Smooth muscle cell (in vitro differentiated cells): ENCODE measurements around the gene MLPH. TPM values are rescaled to one million over a fixed set of nuclear protein-coding genes. Genes with fewer than 3 reads are reported as not detected.

ENCODE experiments used
- DNase-seq: peaks from one replicate; lab custom pipeline; 2025; ENCODE audit not compliant: unreplicated experiment; lab: John Stamatoyannopoulos, UW
- H2AFZ ChIP-seq: fragments of 200-600 bp; sonication (generic); 2 replicates; pipeline ENCODE4 v1.6.0; 2016; ENCODE audit warnings: antibody characterized with exemption, low read depth, mild to moderate bottlenecking
- H3F3A ChIP-seq: fragments of 200-600 bp; sonication (generic); 2 replicates; pipeline ENCODE4 v1.6.0; 2017; ENCODE audit warnings: antibody characterized with exemption, low read depth
- H3K27ac ChIP-seq: fragments of 200-600 bp; sonication (generic); 2 replicates; pipeline ENCODE4 v1.5.1; 2016; ENCODE audit warnings: low read depth, mild to moderate bottlenecking
- H3K27me3 ChIP-seq: fragments of 200-600 bp; sonication (generic); 2 replicates; pipeline ENCODE4 v1.6.1; 2016; ENCODE audit warnings: low read depth, mild to moderate bottlenecking
- H3K36me3 ChIP-seq: fragments of 200-600 bp; sonication (generic); 2 replicates; pipeline ENCODE4 v1.5.1; 2016; ENCODE audit warnings: low read depth
- H3K4me1 ChIP-seq: fragments of 200-600 bp; sonication (generic); 2 replicates; pipeline ENCODE4 v1.5.1; 2016; ENCODE audit warnings: low read depth
- H3K4me2 ChIP-seq: fragments of 200-600 bp; sonication (generic); 2 replicates; pipeline ENCODE4 v1.6.0; 2016; ENCODE audit warnings: mild to moderate bottlenecking
- H3K4me3 ChIP-seq: fragments of 200-600 bp; sonication (generic); 2 replicates; pipeline ENCODE4 v1.5.1; 2016; ENCODE audit warnings: mild to moderate bottlenecking
- H3K79me2 ChIP-seq: fragments of 200-600 bp; sonication (generic); 2 replicates; pipeline ENCODE4 v1.6.0; 2016; ENCODE audit warnings: low read depth, mild to moderate bottlenecking
- H3K9ac ChIP-seq: fragments of 200-600 bp; sonication (generic); 2 replicates; pipeline ENCODE4 v1.6.0; 2016; ENCODE audit warnings: low read depth
- H3K9me3 ChIP-seq: fragments of 200-600 bp; sonication (generic); replicated peaks from 2 replicates; pipeline ENCODE4 v1.5.1; 2016; ENCODE audit warnings: low read depth
- H4K20me1 ChIP-seq: fragments of 200-600 bp; sonication (generic); 2 replicates; pipeline ENCODE4 v1.6.0; 2016; ENCODE audit warnings: low read depth
- whole genome bisulfite sequencing: methylation state at CpG from one replicate; pipeline ENCODE4 v1.1.7; 2016; ENCODE audit warnings: low lambda C conversion rate; 5-methylcytosine and 5-hydroxymethylcytosine counted together
- polyA plus RNA-seq: library from polyadenylated mRNA; unstranded; fragments of >200 nt; fragmentation: Nextera tagmentation; extraction: Ambion mirVana; gene quantifications from 2 replicates; pipeline ENCODE4 v1.2.1, GENCODE V29; 2016
- total RNA-seq: library from RNA; depleted of rRNA; stranded (reverse); fragments of >200 nt; gene quantifications from 2 replicates; pipeline ENCODE4 v1.2.3, GENCODE V29; 2014
- TF ChIP-seq, protein P1 (sequence below): fragments of 200-600 bp; sonication (generic); IDR thresholded peaks from 2 replicates; pipeline ENCODE4 v1.5.1; 2017; ENCODE audit warnings: borderline replicate concordance, mild to moderate bottlenecking, antibody characterized with exemption; ENCODE audit not compliant: insufficient read depth, poor library complexity, severe bottlenecking

MLPH gene
- total and polyA plus RNA-seq, 2 experiments from 2014 or later, result 32.8 to 36.4 TPM

DNA sequence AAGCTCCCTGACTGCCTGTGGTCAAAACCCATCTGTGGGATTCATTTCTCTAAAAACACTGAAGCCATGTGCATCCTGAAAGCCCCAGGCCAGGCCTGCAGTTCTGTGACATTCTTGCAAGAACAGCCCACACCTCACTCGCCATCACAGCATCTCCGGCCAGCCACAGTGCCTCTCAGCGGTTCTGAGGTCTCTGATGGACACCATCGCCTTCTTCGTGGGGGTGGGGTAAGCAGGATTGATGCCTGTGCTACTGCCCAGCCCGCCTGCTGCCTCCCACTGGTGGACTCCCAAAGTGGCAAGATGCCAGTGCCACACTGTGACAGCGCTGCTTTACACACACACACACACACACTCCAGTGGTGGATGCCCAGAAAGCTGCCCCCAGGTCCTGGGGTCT, 74.2 kb downstream of the MLPH start:
- TF ChIP-seq, protein P1, sequence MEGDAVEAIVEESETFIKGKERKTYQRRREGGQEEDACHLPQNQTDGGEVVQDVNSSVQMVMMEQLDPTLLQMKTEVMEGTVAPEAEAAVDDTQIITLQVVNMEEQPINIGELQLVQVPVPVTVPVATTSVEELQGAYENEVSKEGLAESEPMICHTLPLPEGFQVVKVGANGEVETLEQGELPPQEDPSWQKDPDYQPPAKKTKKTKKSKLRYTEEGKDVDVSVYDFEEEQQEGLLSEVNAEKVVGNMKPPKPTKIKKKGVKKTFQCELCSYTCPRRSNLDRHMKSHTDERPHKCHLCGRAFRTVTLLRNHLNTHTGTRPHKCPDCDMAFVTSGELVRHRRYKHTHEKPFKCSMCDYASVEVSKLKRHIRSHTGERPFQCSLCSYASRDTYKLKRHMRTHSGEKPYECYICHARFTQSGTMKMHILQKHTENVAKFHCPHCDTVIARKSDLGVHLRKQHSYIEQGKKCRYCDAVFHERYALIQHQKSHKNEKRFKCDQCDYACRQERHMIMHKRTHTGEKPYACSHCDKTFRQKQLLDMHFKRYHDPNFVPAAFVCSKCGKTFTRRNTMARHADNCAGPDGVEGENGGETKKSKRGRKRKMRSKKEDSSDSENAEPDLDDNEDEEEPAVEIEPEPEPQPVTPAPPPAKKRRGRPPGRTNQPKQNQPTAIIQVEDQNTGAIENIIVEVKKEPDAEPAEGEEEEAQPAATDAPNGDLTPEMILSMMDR, result no peak
- no peak overlapping the region for H2AFZ ChIP-seq
- no peaks in the 10 kb centered on the region for H3K4me1 ChIP-seq
- no peaks in the 10 kb centered on the region for H3K36me3 ChIP-seq
- no peak for DNase-seq
- H3K27me3 ChIP-seq, result no peaks in the 10 kb centered on the region
- no peak overlapping the region for H3K27ac ChIP-seq
- no peak overlapping the region for H3K9ac ChIP-seq
- H3K4me3 ChIP-seq, result no peak overlapping the region
- H3K79me2 ChIP-seq, result no peaks in the 10 kb centered on the region
- no peaks in the 10 kb centered on the region for H3F3A ChIP-seq
- no peaks in the 10 kb centered on the region for H3K9me3 ChIP-seq
- no peak overlapping the region for H3K4me2 ChIP-seq
- H4K20me1 ChIP-seq, result no peaks in the 10 kb centered on the region
- 96% methylated on average over 7 of the region's 7 CpGs for WGBS

DNA sequence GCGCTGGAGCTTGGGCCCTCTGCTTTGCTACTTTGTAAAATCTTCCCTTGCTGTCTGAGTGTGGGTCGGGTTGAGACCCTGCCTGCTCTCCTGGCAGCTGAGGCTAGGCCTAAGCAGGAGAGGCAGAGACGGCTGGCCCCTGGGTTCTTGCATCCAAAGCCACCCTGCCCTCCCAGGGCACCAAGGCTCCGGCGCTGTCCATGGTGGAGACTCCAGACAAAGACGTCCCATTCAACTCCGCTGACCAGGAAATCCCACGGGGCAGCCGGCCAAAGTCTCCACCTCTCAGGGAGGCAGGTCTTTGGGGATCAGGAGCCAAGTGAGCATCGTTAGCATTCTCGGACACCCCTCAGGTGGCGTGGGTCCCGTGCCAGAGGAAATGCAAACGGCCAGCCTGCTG, 76.8 kb downstream of the MLPH start:
- H4K20me1 ChIP-seq, result no peaks in the 10 kb centered on the region
- no peak overlapping the region for H3K27ac ChIP-seq
- no peaks in the 10 kb centered on the region for H3K4me1 ChIP-seq
- H3K79me2 ChIP-seq, result no peaks in the 10 kb centered on the region
- H3K4me2 ChIP-seq, result no peak overlapping the region
- no peak overlapping the region for H3K9ac ChIP-seq
- TF ChIP-seq, protein P1, result no peak
- H3K4me3 ChIP-seq, result no peak overlapping the region
- H2AFZ ChIP-seq, result no peak overlapping the region
- DNase-seq, result no peak
- H3K9me3 ChIP-seq, result no peaks in the 10 kb centered on the region
- H3K27me3 ChIP-seq, result no peaks in the 10 kb centered on the region
- H3F3A ChIP-seq, result no peaks in the 10 kb centered on the region
- 52% methylated on average over 14 of the region's 14 CpGs for WGBS
- no peaks in the 10 kb centered on the region for H3K36me3 ChIP-seq

DNA sequence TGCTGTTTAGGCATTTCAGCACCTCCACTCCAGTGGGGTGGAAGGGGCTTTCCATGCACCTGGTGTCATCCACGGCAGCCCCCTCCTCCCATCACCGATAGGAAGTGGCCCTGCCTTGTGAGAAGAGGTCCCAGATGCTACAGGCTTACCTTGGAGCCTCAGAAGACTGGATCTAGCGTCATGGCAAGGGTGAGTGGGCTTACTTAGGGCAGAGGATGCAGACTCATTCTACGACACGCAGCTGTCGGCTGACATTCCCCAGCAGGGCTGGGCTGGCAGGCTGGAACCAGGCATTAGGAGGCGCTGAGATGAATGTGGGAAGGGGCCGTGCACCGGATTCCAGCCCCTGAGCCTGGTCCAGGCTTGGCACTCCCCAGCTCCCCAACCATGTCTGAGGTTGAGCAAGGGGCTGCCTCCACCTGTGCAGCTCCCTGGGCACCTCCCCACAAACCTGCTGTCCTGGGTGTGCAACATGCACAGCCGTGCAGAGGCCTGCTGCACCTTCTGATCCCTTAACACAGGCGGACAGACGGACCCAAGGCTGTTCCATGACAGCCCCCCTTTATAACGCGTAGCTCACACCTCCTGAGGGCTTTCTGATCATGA, 77.6 kb downstream of the MLPH start:
- no peaks in the 10 kb centered on the region for H3K36me3 ChIP-seq
- no peak overlapping the region for H3K4me2 ChIP-seq
- H2AFZ ChIP-seq, result no peak overlapping the region
- 86% methylated on average over 14 of the region's 14 CpGs for WGBS
- DNase-seq, result no peak
- H3K27me3 ChIP-seq, result no peaks in the 10 kb centered on the region
- no peaks in the 10 kb centered on the region for H4K20me1 ChIP-seq
- no peak overlapping the region for H3K9ac ChIP-seq
- no peaks in the 10 kb centered on the region for H3K9me3 ChIP-seq
- no peaks in the 10 kb centered on the region for H3K79me2 ChIP-seq
- H3K4me1 ChIP-seq, result no peaks in the 10 kb centered on the region
- no peak overlapping the region for H3K27ac ChIP-seq
- TF ChIP-seq, protein P1, result no peak
- no peak overlapping the region for H3K4me3 ChIP-seq
- H3F3A ChIP-seq, result no peaks in the 10 kb centered on the region

GRCh38 chr2:237565974-237566373, 78.9 kb downstream of the MLPH start:
- Histone ChIP-seq H3K4me3 (no peak overlapping the region), H2AFZ (no peak overlapping the region), H3K36me3 (no peaks in the 10 kb centered on the region), H3K9me3 (no peaks in the 10 kb centered on the region), H3K27ac (no peak overlapping the region), H3K4me2 (no peak overlapping the region), H3K79me2 (no peaks in the 10 kb centered on the region), H3K27me3 (no peaks in the 10 kb centered on the region), H3K9ac (no peak overlapping the region), H4K20me1 (no peaks in the 10 kb centered on the region), H3F3A (no peaks in the 10 kb centered on the region), H3K4me1 (no peaks in the 10 kb centered on the region)
- WGBS, result 83% methylated on average over 1 of the region's 1 CpG
- DNase-seq, result no peak
- TF ChIP-seq, protein P1, result no peak
